Measurements from ENCODE around the gene GAD1. TPM values are rescaled to one million over a fixed set of nuclear protein-coding genes. Genes with fewer than 3 reads are reported as not detected.

GAD1 gene
- total RNA-seq (2014; rRNA removed; shearing (Covaris generic)): 0.21 and 2.8 TPM in 2 replicates

DNA sequence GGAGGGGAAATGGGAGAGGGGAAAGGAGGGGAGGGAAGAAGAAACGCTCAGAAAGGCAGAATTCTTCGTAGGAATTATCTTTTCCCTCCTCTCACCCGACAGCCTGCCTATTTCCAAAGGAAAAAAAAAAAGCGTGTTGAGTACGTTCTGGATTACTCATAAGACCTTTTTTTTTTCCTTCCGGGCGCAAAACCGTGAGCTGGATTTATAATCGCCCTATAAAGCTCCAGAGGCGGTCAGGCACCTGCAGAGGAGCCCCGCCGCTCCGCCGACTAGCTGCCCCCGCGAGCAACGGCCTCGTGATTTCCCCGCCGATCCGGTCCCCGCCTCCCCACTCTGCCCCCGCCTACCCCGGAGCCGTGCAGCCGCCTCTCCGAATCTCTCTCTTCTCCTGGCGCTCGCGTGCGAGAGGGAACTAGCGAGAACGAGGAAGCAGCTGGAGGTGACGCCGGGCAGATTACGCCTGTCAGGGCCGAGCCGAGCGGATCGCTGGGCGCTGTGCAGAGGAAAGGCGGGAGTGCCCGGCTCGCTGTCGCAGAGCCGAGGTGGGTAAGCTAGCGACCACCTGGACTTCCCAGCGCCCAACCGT, at the start of gene GAD1:
Gene GAD1 (plus strand): TSS at position 384 of the 589 bp plus-strand sequence. CDS start 1,705 bp downstream, outside the sequence.
- H3K27ac ChIP-seq: no peak within 1 kb of the TSS
- H3K36me3 ChIP-seq: no peaks in the 10 kb centered on the region
- H3K27me3 ChIP-seq (replicated peaks): peaks cover 68% of the 10 kb centered on the region
- peaks cover 28% of the 10 kb centered on the region for H3K4me1 ChIP-seq (replicated peaks)
- peak within 1 kb of the TSS; percentile 35 for H3K4me3 ChIP-seq
- DNase-seq (ENCODE audit: low read depth in 1 of 2, low spot score in 2 of 2): peak; percentile 48 to 81
- H3K9me3 ChIP-seq (replicated peaks): no peaks in the 10 kb centered on the region

DNA sequence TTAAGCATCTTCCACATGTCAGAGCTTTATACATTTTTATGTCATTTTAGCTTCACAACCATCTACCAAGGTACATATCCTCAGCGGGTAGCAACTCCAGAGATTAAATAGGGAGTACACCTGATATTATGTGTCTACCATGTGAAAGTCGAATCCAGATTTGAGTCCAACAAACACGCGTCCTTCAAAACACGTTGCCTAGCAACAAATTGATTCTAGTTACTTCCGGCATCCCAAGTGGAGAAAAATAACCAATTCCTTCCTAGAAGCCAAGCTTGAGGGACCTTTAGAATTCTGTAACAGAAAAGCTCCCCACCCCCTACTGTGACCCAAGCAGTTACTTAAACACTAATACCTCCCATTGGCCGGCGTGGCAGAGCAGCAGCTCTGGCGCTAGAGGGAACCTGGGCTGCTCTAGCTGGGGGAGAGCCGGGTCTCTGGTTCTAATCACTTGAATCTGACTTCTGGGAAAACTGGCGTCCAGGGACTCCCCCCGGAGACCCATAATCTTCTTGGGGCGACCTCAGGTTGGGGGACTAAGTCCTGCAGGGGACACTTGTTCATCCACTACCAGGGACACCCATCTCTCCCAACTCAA, 46.6 kb upstream of the GAD1 start, which contains the start of gene ERICH2:
Gene ERICH2 (plus strand): TSS at position 371 of the 598 bp plus-strand sequence. CDS start 304 bp downstream, outside the sequence.
- no peaks in the 10 kb centered on the region for H3K9me3 ChIP-seq (replicated peaks)
- H3K4me3 ChIP-seq: peak within 1 kb of the TSS; percentile 52
- peaks cover 16% of the 10 kb centered on the region for H3K27me3 ChIP-seq (replicated peaks)
- peak; percentile 59 to 73 for DNase-seq (ENCODE audit: low read depth in 1 of 2, low spot score in 2 of 2)
- no peaks in the 10 kb centered on the region for H3K36me3 ChIP-seq
- H3K4me1 ChIP-seq (replicated peaks): peaks cover 12% of the 10 kb centered on the region
- 0 out of 2 replicates have a peak within 1 kb of the TSS, but pooled peaks have one; percentile 2 for H3K27ac ChIP-seq

DNA sequence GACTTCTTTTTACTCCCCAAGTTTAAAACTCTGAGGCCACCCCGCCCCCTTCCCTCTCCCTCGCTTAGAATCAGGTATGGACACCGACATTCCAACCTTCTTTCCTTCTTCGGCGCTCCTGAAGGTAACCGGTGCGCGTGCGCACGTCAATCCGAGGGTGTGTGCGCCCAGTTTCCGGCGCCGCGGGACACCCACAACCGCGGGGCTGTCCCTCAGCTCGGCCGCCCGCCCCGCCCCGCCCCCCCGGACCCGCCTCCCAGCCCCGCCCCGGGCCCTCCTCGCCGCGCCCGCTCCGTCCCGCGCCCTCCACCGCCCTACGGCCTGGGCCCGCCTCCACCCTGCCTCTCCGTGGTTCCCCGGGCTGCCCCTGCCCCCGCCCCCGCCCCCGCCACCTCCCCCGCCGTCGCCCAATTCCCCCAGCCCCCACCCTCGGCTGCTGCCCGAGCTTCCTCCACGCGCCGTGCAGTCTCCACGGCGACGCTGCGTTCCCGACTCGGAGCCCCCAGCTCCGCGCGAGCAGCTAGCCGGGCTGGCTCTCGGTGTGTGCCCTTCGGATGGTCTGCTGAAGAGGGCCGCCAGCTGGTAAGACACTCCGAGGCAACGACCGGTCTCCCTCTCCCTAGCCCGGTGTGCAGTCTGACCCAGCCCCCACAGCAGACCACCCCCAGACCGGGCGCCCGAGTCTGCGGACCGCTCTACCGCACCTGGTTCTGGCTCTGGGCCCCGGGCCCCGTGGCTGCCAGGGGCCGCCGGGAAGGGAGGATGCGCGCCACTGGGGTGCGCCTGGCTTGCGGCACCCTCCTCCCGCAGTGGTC, 45.9 kb upstream of the GAD1 start:
- Histone ChIP-seq H3K27me3 (replicated peaks) (peaks cover 16% of the 10 kb centered on the region), H3K9me3 (replicated peaks) (no peaks in the 10 kb centered on the region), H3K4me3 (peak overlapping the region; percentile 52), H3K27ac (0 out of 2 replicates have a peak overlapping the region, but pooled peaks have one; percentile 2), H3K36me3 (no peaks in the 10 kb centered on the region), H3K4me1 (replicated peaks) (peaks cover 11% of the 10 kb centered on the region; the same call in 1 of the 2 replicates)
- peak; percentile 54 to 77 for DNase-seq (ENCODE audit: low read depth in 1 of 2, low spot score in 2 of 2)

DNA sequence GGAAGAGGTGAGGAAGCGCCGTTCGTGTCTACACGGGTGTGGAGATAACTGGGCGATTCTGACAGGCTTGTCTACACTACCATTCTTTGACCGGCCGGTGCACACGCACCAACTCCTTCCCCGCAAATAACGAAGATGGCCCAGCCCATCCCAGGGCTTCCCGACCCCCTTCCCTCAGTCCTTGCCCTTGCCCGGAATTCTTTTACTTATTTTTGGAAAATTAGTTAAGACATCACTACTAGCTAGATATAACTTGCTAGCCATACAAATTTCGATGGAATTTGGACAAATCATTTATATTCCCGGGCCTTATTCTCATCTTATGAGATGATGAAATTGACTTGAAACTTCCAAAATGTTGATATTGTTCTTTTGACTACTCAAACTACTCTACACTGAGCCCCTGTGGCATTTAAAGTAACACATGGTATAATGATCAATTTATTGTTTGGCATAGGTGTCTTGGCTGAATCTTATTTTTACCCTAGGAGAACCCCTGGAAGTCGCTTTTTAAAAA, 45.2 kb upstream of the GAD1 start:
- Histone ChIP-seq H3K27ac (no peak overlapping the region), H3K9me3 (replicated peaks) (no peaks in the 10 kb centered on the region), H3K4me1 (replicated peaks) (peaks cover 10% of the 10 kb centered on the region; the same call in 1 of the 2 replicates), H3K36me3 (no peaks in the 10 kb centered on the region), H3K4me3 (peak overlapping the region; percentile 52), H3K27me3 (replicated peaks) (peaks cover 16% of the 10 kb centered on the region)
- DNase-seq (ENCODE audit: low read depth in 1 of 2, low spot score in 2 of 2): no peak

- Histone ChIP-seq H3K9me3 (replicated peaks) (no peaks in the 10 kb centered on the region), H3K36me3 (no peaks in the 10 kb centered on the region), H3K27me3 (replicated peaks) (peaks cover 16% of the 10 kb centered on the region), H3K4me3 (no peak overlapping the region), H3K27ac (no peak overlapping the region), H3K4me1 (replicated peaks) (peaks cover 7% of the 10 kb centered on the region; the same call in 1 of the 2 replicates)
- no peak for DNase-seq (ENCODE audit: low read depth in 1 of 2, low spot score in 2 of 2)
Measured at GRCh38 chr2:170772295-170772694, 44.4 kb upstream of the GAD1 start.

- Histone ChIP-seq H3K9me3 (replicated peaks) (no peaks in the 10 kb centered on the region), H3K27me3 (replicated peaks) (peaks cover 16% of the 10 kb centered on the region), H3K36me3 (no peaks in the 10 kb centered on the region), H3K4me1 (replicated peaks) (peaks cover 7% of the 10 kb centered on the region; the same call in 1 of the 2 replicates), H3K27ac (no peak overlapping the region), H3K4me3 (no peak overlapping the region)
- no peak for DNase-seq (ENCODE audit: low read depth in 1 of 2, low spot score in 2 of 2)
Measured at GRCh38 chr2:170774074-170774473, 42.6 kb upstream of the GAD1 start.

DNA sequence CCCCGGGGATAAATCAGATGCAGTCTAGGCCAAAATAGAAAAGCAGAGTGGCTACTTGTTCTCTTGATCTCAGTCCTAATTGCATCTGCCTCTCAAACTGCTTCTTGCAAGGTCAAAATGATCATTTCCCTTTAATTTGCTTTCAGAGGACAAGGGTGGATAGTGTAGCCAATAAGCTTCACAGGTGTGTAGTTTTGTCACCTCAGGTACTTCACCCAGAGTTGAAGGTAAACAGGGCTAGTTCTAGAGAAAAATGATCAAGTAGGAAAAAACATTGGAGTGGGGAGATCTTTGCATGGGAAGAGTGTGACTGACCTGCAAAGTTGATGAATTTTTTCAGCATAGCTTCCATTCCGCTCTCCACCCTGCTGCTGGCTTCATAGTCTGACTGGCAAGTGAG, 37.8 kb upstream of the GAD1 start:
- DNase-seq (ENCODE audit: low read depth in 1 of 2, low spot score in 2 of 2): no peak
- Histone ChIP-seq H3K4me3 (no peak overlapping the region), H3K27me3 (replicated peaks) (no peaks in the 10 kb centered on the region), H3K4me1 (replicated peaks) (no peaks in the 10 kb centered on the region), H3K36me3 (no peaks in the 10 kb centered on the region), H3K27ac (no peak overlapping the region), H3K9me3 (replicated peaks) (no peaks in the 10 kb centered on the region)

GRCh38 chr2:170779304-170779703, 37.4 kb upstream of the GAD1 start:
- H3K27ac ChIP-seq: no peak overlapping the region
- H3K9me3 ChIP-seq (replicated peaks): no peaks in the 10 kb centered on the region
- H3K27me3 ChIP-seq (replicated peaks): no peaks in the 10 kb centered on the region
- H3K4me1 ChIP-seq (replicated peaks): no peaks in the 10 kb centered on the region
- no peak overlapping the region for H3K4me3 ChIP-seq
- H3K36me3 ChIP-seq: no peaks in the 10 kb centered on the region
- no peak for DNase-seq (ENCODE audit: low read depth in 1 of 2, low spot score in 2 of 2)

DNA sequence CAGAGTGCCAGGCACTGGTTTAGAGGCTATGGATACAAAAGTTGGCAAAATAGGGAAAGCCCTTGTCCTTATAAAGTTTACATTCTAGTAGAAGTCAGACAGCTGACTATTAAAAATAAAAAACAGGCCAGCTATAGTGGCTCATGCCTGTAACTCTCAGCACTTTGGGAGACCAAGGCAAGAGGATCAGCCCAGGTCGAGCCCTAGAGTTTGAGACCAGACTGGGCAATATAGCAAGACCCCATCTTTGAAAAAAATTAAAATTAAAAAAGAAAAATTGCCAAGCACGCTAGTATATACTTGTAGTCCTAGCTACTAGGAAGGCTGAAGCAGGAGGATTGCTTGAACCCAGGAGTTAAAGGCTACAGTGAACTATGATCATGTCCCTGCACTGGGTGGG, 34.0 kb upstream of the GAD1 start:
- H3K4me1 ChIP-seq (replicated peaks): no peaks in the 10 kb centered on the region
- H3K9me3 ChIP-seq (replicated peaks): no peaks in the 10 kb centered on the region
- no peaks in the 10 kb centered on the region for H3K36me3 ChIP-seq
- H3K27me3 ChIP-seq (replicated peaks): no peaks in the 10 kb centered on the region
- DNase-seq (ENCODE audit: low read depth in 1 of 2, low spot score in 2 of 2): no peak
- no peak overlapping the region for H3K4me3 ChIP-seq
- H3K27ac ChIP-seq: no peak overlapping the region

GRCh38 chr2:170783549-170783948, 33.1 kb upstream of the GAD1 start:
- H3K36me3 ChIP-seq: no peaks in the 10 kb centered on the region
- no peaks in the 10 kb centered on the region for H3K4me1 ChIP-seq (replicated peaks)
- DNase-seq (ENCODE audit: low read depth in 1 of 2, low spot score in 2 of 2): no peak
- H3K9me3 ChIP-seq (replicated peaks): no peaks in the 10 kb centered on the region
- no peaks in the 10 kb centered on the region for H3K27me3 ChIP-seq (replicated peaks)
- no peak overlapping the region for H3K4me3 ChIP-seq
- H3K27ac ChIP-seq: no peak overlapping the region

GRCh38 chr2:170798996-170799395, 17.7 kb upstream of the GAD1 start:
- H3K4me3 ChIP-seq: no peak overlapping the region
- H3K36me3 ChIP-seq: no peaks in the 10 kb centered on the region
- H3K27ac ChIP-seq: no peak overlapping the region
- peaks cover 4% of the 10 kb centered on the region; the same call in 1 of the 2 replicates for H3K27me3 ChIP-seq (replicated peaks)
- DNase-seq (ENCODE audit: low read depth in 1 of 2, low spot score in 2 of 2): no peak
- H3K4me1 ChIP-seq (replicated peaks): no peaks in the 10 kb centered on the region
- H3K9me3 ChIP-seq (replicated peaks): no peaks in the 10 kb centered on the region

DNA sequence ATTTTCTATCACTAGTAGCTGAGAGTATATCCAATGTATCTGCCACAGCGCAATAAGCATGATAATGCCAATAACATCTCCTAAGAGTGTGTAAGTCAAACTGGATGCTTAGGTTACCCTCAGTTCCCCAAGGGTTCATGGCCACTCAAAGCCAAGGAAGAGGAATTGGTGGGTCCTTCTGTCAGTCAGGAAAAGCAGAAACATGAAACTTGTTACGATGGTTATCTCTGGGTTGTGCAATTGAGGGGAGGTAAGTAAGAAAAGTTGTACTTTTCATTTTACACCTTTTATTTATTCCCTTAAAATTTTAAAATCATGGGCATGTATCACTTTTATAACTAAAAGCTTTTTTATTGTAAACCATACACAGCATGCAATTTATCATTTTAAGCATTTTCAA, 10.1 kb upstream of the GAD1 start:
- no peak overlapping the region for H3K27ac ChIP-seq
- H3K27me3 ChIP-seq (replicated peaks): 0 out of 2 replicates have a peak, but pooled peaks cover 3% of the 10 kb centered on the region
- DNase-seq (ENCODE audit: low read depth in 1 of 2, low spot score in 2 of 2): no peak
- no peaks in the 10 kb centered on the region for H3K36me3 ChIP-seq
- H3K9me3 ChIP-seq (replicated peaks): no peaks in the 10 kb centered on the region
- H3K4me1 ChIP-seq (replicated peaks): no peaks in the 10 kb centered on the region
- H3K4me3 ChIP-seq: no peak overlapping the region

DNA sequence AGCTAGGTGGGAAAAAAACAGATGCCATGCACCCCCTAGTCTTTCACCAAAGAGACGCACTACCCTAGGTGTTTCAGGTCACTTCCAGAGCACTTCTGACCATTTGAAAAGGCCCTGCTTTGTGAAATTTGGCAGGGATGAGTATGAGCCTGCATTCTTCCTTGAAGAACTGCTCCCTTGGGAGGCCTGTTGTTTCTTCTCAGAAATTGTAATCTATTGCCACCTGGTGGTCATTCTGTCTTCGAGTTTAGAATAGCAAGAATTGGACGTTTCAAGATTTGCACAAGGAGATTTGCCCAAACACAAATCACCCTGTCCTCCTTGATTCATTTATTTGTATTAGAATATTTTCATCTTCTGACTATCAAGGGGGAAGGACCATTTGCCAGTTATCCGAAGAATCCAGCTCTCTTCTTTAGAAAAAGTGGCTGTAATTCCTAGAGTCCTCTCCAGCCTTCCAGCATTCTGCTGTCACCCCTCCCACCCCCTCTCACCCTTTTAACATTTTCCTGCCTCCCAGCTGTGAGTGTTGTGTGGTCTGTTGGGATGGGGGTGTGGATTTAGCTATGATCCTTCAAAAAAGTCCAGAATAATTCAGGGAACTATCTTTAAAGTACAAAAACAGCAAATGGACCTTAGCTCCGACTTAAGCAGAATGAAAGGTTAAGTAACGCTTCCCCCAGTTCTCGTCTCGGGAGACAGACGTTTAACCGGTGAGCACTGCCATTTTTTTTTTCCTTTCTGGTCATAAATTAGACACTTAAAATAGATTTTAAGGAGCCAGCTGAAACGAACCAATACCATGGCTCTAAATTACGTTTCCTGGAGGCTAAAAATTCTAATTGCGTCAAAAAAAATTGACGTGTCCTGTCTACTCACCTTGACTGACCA, 3.7 kb upstream of the GAD1 start:
- DNase-seq (ENCODE audit: low read depth in 1 of 2, low spot score in 2 of 2): peak in 1 of 2 experiments; percentile 62

More for the DNA sequence above, 3.7 kb upstream of the GAD1 start:
- Histone ChIP-seq H3K4me3 (no peak overlapping the region), H3K4me1 (replicated peaks) (peaks cover 20% of the 10 kb centered on the region), H3K9me3 (replicated peaks) (no peaks in the 10 kb centered on the region), H3K27me3 (replicated peaks) (peaks cover 52% of the 10 kb centered on the region), H3K36me3 (no peaks in the 10 kb centered on the region), H3K27ac (no peak overlapping the region)
